Measurements from ENCODE around the gene DNM2.

The DNM2 gene

GRCh38 chr19:10815007-10815536, 97.2 kb downstream of the DNM2 start:
- no peak for DNase-seq

GRCh38 chr19:10815969-10816644, 98.2 kb downstream of the DNM2 start:
- DNase-seq = no peak

- DNase-seq = no peak
Observed at GRCh38 chr19:10816691-10817090, 98.8 kb downstream of the DNM2 start.

GRCh38 chr19:10817291-10818038, 99.6 kb downstream of the DNM2 start:
- no peak for DNase-seq

GRCh38 chr19:10818301-10819123, 100.6 kb downstream of the DNM2 start:
- DNase-seq = no peak

- DNase-seq = no peak
Observed at GRCh38 chr19:10819124-10820060, 101.5 kb downstream of the DNM2 start.

GRCh38 chr19:10820173-10820572, 102.3 kb downstream of the DNM2 start:
- no peak for DNase-seq

GRCh38 chr19:10823690-10824089, 105.8 kb downstream of the DNM2 start:
- DNase-seq = no peak

GRCh38 chr19:10826231-10826630, 108.4 kb downstream of the DNM2 start:
- DNase-seq = no peak

- no peak for DNase-seq
Observed at GRCh38 chr19:10826846-10827245, 109.0 kb downstream of the DNM2 start.

- DNase-seq = no peak
Observed at GRCh38 chr19:10828981-10829821, 111.3 kb downstream of the DNM2 start.

- DNase-seq = no peak
Observed at GRCh38 chr19:10829967-10830366, 112.1 kb downstream of the DNM2 start.

- no peak for DNase-seq
Observed at GRCh38 chr19:10830370-10830769, 112.5 kb downstream of the DNM2 start.

GRCh38 chr19:10830931-10831779, 113.3 kb downstream of the DNM2 start:
- DNase-seq = no peak

GRCh38 chr19:10831987-10832938, 114.4 kb downstream of the DNM2 start:
- DNase-seq = peak; percentile 26

GRCh38 chr19:10832939-10833296, 115.0 kb downstream of the DNM2 start:
- no peak for DNase-seq

- no peak for DNase-seq
Observed at GRCh38 chr19:10835089-10835753, 117.3 kb downstream of the DNM2 start.
